Mesothelial cell of epicardium (in vitro differentiated cells): Measurements from ENCODE around the gene NEBL. TPM values are rescaled to one million over a fixed set of nuclear protein-coding genes. Genes with fewer than 3 reads are reported as not detected.

Experiments
- DNase-seq, 2 experiments: peaks; one replicate each; pipeline ENCODE4 v3.0.0; 2021; ENCODE audit warnings: low spot score in 2 of 2; ENCODE audit not compliant: unreplicated experiment in 2 of 2
- H3K27ac Mint-ChIP-seq: 2 replicates; pipeline ENCODE4 v1.8.0; 2021; ENCODE audit warnings: mixed read lengths
- H3K27me3 Mint-ChIP-seq: 2 replicates; pipeline ENCODE4 v1.8.0; 2021; ENCODE audit warnings: low read depth, mixed read lengths
- H3K36me3 Mint-ChIP-seq: 2 replicates; pipeline ENCODE4 v1.8.0; 2021; ENCODE audit warnings: mixed read lengths
- H3K4me1 Mint-ChIP-seq: 2 replicates; pipeline ENCODE4 v1.8.0; 2021; ENCODE audit warnings: mixed read lengths
- H3K4me3 Mint-ChIP-seq: 2 replicates; pipeline ENCODE4 v1.8.0; 2021; ENCODE audit warnings: mild to moderate bottlenecking, moderate library complexity, mixed read lengths
- H3K9me3 Mint-ChIP-seq: 2 replicates; pipeline ENCODE4 v1.8.0; 2021; ENCODE audit warnings: mixed read lengths
- CTCF ChIP-seq: fragments of 200-600 bp; sonication (generic); IDR thresholded peaks from one replicate; pipeline ENCODE4 v1.5.0; 2021; ENCODE audit warnings: antibody characterized with exemption; ENCODE audit not compliant: unreplicated experiment
- total RNA-seq: library from RNA; stranded (reverse); gene quantifications from 3 replicates; pipeline ENCODE4 v1.2.1, GENCODE V29; 2021

The NEBL gene
- total RNA-seq, 1 donor from 2014 or later: 13.0 TPM

GRCh38 chr10:20822825-20823224 is 74.3 kb downstream of the NEBL start:
- Mint-ChIP-seq H3K27ac (no peak overlapping the region), H3K4me1 (peaks cover 5% of the 10 kb centered on the region), H3K27me3 (no peaks in the 10 kb centered on the region), H3K4me3 (no peak overlapping the region), H3K9me3 (no peaks in the 10 kb centered on the region), H3K36me3 (peaks cover 3% of the 10 kb centered on the region)
- DNase-seq: no peak
- TF ChIP-seq CTCF: no peak

- H3K4me3 Mint-ChIP-seq: no peak overlapping the region
- H3K36me3 Mint-ChIP-seq: peaks cover 6% of the 10 kb centered on the region
- no peaks in the 10 kb centered on the region for H3K4me1 Mint-ChIP-seq
- no peak for TF ChIP-seq CTCF
- no peaks in the 10 kb centered on the region for H3K27me3 Mint-ChIP-seq
- no peak overlapping the region for H3K27ac Mint-ChIP-seq
- DNase-seq: no peak
- H3K9me3 Mint-ChIP-seq: no peaks in the 10 kb centered on the region
Observed at GRCh38 chr10:20817646-20818045, 79.5 kb downstream of the NEBL start.

- H3K4me3 Mint-ChIP-seq: no peak overlapping the region
- H3K4me1 Mint-ChIP-seq: no peaks in the 10 kb centered on the region
- H3K27me3 Mint-ChIP-seq: no peaks in the 10 kb centered on the region
- H3K36me3 Mint-ChIP-seq: peaks cover 6% of the 10 kb centered on the region
- H3K9me3 Mint-ChIP-seq: no peaks in the 10 kb centered on the region
- DNase-seq: no peak
- TF ChIP-seq CTCF: no peak
- no peak overlapping the region for H3K27ac Mint-ChIP-seq
Observed at GRCh38 chr10:20817116-20817515, 80.0 kb downstream of the NEBL start.

GRCh38 chr10:20814116-20814515 is 83.0 kb downstream of the NEBL start:
- H3K27ac Mint-ChIP-seq: no peak overlapping the region
- no peak overlapping the region for H3K4me3 Mint-ChIP-seq
- no peak for TF ChIP-seq CTCF
- no peaks in the 10 kb centered on the region for H3K27me3 Mint-ChIP-seq
- peaks cover 4% of the 10 kb centered on the region for H3K4me1 Mint-ChIP-seq
- H3K9me3 Mint-ChIP-seq: no peaks in the 10 kb centered on the region
- peaks cover 6% of the 10 kb centered on the region for H3K36me3 Mint-ChIP-seq
- no peak for DNase-seq

DNA sequence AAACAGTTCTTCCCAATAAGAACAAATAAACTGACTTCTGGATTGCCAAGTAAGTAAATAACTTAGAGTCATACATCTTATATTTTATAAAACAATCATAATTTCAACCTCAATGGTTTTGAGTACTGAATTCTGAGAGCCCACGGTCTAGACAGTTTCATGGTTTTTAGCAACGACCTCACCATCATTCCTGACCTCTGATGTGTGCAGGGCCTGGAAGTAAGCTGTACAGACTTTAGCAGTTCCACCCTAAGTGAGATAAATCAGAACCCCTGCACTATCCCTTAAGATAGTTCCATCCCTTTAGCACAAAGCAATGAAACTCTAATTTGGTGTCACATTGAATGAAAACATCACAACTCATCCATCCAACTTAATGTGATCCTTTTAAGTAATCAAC is 86.0 kb downstream of the NEBL start:
- Mint-ChIP-seq H3K27me3 (no peaks in the 10 kb centered on the region), H3K4me3 (no peak overlapping the region), H3K9me3 (no peaks in the 10 kb centered on the region), H3K27ac (no peak overlapping the region), H3K4me1 (peaks cover 4% of the 10 kb centered on the region), H3K36me3 (peaks cover 1% of the 10 kb centered on the region)
- no peak for TF ChIP-seq CTCF
- no peak for DNase-seq

GRCh38 chr10:20809631-20810030 is 87.5 kb downstream of the NEBL start:
- H3K4me1 Mint-ChIP-seq: peaks cover 5% of the 10 kb centered on the region
- H3K4me3 Mint-ChIP-seq: no peak overlapping the region

More at GRCh38 chr10:20809631-20810030, 87.5 kb downstream of the NEBL start:
- no peak for TF ChIP-seq CTCF
- Mint-ChIP-seq H3K36me3 (no peaks in the 10 kb centered on the region), H3K9me3 (peaks cover 3% of the 10 kb centered on the region), H3K27ac (no peak overlapping the region), H3K27me3 (no peaks in the 10 kb centered on the region)
- DNase-seq: no peak
